Tibial nerve (tissue), 4 donors: ENCODE results near the gene CD82.

ENCODE experiments used
- EP300 ChIP-seq, 2 donors: sonication (generic); formaldehyde crosslinking; IDR thresholded peaks; one replicate each; pipeline ENCODE4 v1.6.1; 2017; ENCODE audit warnings: antibody characterized with exemption in 2 of 2, mild to moderate bottlenecking in 1 of 2
- POLR2A ChIP-seq, 2 donors: fragments of 450-650 bp; IDR thresholded peaks; one replicate each; pipeline ENCODE4 v1.6.1; 2017; ENCODE audit warnings: antibody characterized with exemption in 2 of 2, mild to moderate bottlenecking in 2 of 2, moderate library complexity in 2 of 2
- TF ChIP-seq, protein P1 (sequence below), 5 experiments: fragments of 200-600 bp in 3 of 5; fragments of 450-650 bp in 2 of 5; sonication (generic) in 3 of 5; IDR thresholded peaks; one replicate each; pipeline ENCODE4 v1.5.1; 2016 to 2019; ENCODE audit warnings: antibody characterized with exemption in 5 of 5, mild to moderate bottlenecking in 3 of 5, moderate library complexity in 2 of 5

DNA sequence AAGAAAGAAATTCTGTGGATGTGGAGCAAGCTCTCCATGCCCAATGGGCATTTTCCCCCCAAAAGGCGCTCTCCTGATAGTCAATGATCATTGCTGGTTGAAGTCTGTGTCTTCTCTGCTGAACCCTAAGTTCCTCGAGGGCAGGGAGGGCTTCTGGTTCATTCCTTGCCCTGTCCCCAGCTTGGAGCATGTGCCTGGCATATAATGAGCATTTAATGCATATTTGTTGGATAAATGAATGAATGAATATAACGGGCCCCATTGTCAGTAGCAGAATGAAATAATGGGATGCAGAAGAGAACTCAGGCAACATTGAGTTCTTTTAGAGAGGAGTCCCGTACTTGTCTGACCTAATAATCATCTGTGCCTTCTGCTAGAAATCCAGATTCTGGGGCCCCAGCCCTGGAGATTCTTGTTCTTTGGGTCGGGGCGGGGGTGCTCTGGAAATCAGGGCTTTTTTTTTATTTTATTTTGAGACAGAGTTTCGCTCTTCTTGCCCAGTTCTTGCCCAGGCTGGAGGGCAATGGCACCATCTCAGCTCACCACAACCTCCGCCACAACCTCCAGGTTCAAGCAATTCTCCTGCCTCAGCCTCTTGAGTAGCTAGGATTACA is 64.4 kb downstream of the CD82 start:
- TF ChIP-seq, protein P1, sequence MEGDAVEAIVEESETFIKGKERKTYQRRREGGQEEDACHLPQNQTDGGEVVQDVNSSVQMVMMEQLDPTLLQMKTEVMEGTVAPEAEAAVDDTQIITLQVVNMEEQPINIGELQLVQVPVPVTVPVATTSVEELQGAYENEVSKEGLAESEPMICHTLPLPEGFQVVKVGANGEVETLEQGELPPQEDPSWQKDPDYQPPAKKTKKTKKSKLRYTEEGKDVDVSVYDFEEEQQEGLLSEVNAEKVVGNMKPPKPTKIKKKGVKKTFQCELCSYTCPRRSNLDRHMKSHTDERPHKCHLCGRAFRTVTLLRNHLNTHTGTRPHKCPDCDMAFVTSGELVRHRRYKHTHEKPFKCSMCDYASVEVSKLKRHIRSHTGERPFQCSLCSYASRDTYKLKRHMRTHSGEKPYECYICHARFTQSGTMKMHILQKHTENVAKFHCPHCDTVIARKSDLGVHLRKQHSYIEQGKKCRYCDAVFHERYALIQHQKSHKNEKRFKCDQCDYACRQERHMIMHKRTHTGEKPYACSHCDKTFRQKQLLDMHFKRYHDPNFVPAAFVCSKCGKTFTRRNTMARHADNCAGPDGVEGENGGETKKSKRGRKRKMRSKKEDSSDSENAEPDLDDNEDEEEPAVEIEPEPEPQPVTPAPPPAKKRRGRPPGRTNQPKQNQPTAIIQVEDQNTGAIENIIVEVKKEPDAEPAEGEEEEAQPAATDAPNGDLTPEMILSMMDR (IDR thresholded peaks at IDR 0.05), result no peak
- TF ChIP-seq POLR2A (IDR thresholded peaks at IDR 0.05), result no peak
- TF ChIP-seq EP300 (IDR thresholded peaks at IDR 0.05), result no peak
